CD4-positive, alpha-beta T cell treated with Interleukin-4 for 4 hours (primary cell): ENCODE measurements around the gene KLK11.
"Not testable (repeated sequence)": the region's sequence is repeated elsewhere in the genome, so short reads cannot be mapped to it uniquely, and the experiment has no call there.

ENCODE experiments used
- DNase-seq: peaks from one replicate; pipeline ENCODE4 v3.0.0-alpha.2; 2020

The KLK11 gene

DNA sequence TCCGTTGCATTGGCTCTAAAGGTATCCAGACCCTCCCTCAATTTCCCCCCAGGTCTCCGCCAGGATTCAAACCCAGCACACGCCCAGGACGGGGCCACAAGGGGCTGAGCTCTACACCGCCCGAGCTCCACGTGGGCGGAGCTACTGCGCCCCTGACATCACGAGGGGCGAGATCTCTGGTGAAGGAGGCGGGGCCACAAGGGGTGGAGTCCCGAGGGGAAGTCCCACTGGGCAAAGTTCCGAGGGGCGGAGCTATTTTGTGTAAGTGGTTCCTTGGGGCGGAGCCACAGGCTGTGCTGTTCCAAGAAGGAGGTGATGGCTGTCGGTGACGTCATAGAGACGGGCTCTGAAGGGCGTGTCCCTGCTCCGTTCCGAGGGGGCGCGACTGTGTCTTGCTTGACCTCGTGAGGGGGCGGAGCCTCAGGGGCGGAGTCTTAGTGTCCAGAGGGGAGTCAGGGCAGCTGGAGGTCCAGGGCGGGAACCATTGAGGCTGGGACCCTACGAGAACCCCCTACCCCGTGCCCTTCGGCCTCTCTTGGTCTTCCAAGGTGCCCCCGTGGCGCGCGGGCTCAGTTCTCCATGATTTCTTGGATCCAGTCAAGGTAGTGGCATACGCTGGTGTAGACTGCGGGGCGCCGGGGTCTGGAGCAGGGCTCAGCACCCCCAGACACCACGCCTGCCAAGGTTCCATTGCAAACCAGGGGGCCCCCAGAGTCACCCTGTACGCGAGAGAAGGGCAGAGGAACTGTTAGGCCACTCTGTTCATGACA, 23.7 kb downstream of the KLK11 start:
- DNase-seq, result no peak

DNA sequence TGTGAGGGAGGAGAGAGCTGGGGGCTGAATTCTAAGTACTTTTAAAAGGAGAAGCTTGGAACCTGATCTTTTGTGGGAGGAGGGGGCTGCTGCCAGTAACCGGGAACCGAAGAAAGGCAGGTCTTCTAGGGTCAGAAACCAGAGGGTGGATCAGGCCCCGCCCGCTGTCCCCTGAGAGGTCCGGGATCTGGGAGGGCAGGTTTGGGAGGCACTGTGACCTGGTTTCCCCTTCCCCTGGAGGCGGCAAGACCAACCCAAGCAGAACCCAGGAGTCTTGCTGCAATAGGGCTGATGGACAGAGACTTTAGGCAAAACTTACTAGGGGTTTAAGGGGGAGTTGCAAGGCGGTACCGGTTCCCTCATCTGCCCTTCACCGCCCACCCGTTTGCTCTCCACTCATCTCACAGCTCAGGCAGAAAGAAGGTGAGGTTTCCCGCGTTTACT, 24.3 kb downstream of the KLK11 start:
- DNase-seq, result no peak

DNA sequence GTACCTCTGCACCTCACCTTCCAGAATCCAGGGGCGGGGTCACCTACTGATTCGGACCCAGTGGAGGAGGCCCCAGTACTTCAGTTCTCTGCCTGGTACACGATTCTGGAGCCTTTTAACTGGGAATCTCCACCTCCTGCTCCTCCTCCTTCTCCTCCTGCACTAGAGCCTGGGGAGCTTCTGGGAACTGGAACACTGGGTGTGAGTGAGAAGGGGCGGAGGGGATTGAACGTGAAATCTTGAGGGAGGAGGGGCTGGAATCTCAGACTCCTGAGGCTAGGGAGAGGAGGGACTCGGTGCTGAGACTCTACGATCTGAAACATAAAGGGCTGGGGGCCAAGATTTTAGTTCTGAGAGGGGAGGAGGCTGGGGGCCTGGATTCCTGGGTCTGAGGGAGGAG, 24.9 kb downstream of the KLK11 start, which contains the start of gene KLK8:
Gene KLK8, minus strand, starts transcription at position 90 of the 400 bp plus-strand sequence. CDS start 437 bp downstream, outside the sequence.
- DNase-seq, result no peak

DNA sequence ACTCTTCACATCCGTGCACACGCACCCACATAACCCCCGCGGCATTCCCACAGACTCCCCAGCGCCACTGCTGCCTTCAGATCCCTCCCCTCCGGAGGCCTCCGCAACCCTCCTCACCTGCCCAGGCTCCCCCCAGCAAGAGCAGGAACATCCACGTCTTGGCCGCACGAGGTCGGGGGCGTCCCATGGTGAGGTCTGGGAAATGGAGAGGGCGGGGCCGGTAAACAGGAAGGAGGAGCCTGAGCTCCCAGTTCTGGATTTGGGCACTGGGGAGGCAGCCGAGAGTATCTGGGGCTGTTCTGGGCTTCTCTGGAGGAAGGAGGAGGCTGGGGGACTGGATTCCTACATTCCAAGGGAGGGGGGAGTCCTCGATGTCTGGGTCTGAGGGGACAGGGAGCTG, 25.4 kb downstream of the KLK11 start:
- no peak for DNase-seq

DNA sequence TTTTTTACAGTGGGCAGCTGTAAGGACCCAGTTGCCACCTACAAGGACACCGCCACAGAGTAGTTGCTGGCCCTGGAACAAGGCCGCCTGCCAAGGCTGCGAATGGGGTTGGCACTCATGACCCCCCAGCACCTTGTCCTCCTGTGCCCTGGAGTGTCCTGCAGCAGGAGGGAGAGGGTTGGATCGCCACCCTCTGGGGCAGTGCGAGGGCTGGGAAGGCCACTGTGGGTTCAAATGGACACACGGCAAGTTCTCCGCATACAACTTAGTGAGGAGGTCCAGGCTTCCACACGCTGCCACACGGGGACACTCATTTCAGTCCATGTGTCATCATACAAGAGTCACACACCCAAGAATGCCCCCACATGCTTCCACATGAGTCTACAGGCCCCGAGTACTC, 26.0 kb downstream of the KLK11 start:
- DNase-seq, result no peak

DNA sequence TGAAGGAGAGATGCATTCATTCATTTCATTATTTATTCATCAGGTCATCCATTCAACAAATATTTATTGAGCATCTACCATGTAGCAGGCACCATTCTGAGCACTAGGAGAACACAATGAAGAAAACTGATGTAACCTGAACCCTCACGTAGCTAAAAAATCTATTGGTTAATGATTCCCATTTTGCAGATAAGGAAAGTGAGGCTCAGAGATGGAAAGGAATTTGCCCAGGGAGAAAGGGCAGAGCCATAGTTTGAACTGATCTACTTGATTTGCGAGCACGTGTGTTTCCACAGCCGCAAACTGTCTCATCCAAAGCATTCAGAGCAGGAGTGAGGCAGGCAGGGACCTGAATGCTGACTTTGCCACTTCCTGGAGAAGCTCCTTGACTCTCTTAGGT, 27.7 kb downstream of the KLK11 start:
- DNase-seq, result no peak

DNA sequence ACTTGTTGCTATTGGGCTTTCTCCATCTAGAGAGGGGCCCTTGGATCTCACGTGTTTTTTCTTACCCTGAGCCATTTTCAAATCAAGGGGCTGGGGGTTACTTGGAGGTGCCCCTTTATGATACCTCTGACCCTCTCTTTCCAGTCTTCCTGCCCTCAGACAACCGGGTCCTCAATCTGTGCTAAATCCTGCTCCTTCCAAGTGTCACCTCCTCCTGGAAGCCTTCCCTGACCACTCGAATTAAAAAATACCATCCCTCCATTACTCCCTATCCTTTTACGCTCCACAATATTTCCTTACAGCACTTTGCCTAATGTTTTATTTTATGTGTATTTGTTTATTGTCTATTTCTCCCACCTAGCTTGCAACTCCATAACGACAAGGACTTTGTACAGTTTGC, 28.4 kb downstream of the KLK11 start:
- DNase-seq, result no peak

DNA sequence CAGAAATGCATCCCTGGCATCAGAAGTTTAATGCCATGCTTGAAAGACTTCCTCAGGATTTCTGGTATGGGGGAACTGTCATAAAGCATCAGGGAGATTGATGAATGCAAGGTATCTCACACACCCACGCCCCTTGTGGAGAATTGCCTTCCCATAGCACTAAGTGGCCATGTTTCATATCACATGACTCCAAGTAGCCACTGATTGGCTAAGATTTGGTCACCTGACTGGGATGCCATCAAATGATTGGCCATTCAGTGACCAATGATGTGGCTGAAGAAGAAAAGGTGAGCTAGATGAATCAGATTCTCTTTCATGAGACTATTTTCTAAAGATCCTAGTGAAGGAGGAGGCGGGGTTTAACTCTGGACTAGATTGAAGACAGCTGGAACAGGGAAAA, 32.3 kb downstream of the KLK11 start:
- no peak for DNase-seq

DNA sequence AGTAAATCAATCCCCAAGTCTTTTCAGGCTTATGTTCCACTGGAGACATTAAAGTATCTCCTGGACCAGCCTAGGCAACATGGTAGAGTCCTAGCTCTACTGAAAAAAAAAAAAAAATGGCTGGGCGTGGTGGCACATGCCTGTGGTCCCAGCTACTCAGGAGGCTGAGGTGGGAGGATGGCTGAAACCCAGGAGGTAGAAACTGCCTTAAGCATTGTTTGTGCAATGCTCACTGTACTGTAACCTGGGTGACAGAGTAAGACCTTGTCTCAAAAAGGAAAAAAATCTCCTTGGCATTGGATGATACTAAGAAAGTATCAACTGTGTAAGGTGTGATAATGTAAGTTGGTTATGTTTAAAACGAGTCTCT, 33.8 kb downstream of the KLK11 start:
- no peak for DNase-seq

DNA sequence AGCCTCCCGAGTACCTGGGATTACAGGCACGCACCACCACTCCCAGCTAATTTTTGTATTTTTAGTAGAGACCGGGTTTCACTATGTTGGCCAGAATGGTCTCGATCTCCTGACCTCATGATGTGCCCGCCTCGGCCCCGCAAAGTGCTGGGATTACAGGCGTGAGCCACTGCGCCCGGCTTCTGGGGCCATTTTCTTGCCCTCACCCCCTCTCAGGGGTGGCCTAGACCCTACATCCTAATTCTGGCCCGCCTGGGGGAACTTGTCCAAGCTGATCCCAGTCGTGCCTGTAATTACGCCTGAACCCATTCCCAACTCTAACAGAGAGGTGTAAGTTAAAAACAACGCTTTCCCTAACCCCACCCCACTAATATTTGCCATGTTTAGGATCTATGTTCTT, 42.0 kb downstream of the KLK11 start:
- not testable (repeated sequence) for DNase-seq

DNA sequence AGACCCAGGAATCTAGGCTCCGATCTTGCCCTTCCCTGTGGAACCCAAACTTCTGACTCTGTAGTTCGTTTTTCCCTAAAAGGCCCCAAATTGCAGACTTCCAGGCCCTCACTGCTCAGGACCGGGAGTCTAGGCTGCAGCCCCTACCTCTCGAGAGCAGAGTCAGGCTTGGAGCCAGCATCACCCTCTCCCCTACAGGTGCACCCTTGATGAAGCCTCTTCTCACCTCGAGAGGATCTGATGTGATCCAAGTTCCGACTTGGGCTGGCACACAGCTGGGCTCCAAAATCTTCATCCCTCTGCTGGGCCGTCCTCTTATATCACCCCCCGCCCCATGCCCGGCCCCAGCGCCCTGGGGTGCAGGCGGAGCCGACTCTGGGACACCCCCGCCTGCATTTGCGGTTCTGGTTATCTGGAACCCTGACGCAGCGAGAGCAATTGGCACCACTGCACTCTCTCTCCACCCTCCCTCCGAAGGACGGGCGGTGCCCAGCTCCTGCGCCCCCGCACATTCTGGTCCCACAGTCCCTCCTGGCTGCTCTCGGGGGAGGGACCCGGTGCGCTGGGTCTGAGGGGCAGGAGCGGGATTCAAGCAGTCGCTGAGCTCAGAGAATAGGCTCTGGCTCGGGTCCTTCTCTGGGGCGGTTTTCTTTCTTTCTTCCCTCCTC, 42.7 kb downstream of the KLK11 start, which contains the start of gene KLK7:
Gene KLK7, minus strand, starts transcription at position 293 of the 668 bp plus-strand sequence. CDS start 1,518 bp downstream, outside the sequence.
- DNase-seq, result no peak

DNA sequence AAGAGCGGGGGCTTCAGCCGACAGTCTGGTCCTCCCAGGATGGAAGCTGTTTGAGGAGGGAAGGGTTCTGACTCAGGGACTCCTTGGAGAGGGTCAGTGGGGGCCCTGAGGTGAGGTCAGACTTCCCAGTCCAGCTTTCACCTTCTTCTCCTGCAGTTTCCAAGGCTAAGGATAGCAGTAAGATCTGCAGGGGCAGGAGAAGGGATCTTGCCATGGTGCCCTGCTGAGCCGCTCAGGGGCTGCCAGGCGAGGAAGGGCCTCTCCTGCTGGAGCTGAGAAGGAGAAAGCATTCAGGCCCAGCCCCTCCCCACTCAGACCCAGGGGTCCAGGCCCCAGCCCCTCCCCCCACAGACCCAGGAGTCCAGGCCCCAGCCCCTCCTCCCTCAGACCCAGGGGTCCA, 44.2 kb downstream of the KLK11 start:
- no peak for DNase-seq

DNA sequence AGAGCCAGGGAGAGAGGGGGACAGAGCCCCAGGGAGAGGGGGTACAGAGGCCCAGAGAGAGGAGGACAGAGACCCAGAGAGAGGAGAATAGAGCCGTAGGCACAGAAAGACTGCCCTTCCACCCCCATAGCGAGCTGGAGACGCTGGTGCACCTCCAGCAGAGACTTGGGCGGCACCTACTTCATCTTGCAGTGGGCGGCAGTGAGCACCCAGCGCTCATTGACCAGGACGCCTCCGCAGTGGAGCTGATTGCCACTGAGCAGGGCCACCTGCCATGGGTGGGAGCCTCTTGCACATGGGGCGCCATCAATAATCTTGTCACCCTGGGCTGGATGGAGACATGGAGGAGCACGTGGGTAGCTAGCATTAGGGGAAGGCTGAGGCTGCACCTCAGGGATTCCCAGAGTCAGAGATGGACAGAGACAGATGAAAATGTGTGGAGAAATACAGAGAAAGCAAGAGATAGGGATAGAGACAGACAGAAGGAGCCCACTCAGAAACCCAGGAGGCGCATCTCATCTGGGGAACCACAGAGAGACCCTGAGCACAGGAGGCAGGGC, 44.7 kb downstream of the KLK11 start:
- DNase-seq, result no peak

DNA sequence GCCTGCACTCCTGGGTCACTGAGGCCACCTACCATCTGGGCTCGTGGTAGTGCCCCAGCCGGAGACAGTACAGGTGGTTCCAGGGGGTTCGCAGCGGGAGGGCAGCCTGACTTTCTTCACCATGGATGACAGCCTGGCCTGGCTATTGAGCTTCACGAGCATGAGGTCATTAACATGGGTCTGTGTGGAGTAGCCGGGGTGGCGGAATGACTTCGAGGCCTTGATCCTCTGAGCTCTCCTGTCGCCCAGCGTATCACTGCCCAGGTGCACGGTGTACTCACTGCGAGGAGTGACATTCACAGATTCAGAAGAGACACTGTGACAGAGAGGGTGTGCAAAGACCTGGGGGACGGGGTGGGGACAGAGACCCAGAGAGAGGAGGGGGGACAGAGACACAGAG, 46.2 kb downstream of the KLK11 start:
- no peak for DNase-seq

DNA sequence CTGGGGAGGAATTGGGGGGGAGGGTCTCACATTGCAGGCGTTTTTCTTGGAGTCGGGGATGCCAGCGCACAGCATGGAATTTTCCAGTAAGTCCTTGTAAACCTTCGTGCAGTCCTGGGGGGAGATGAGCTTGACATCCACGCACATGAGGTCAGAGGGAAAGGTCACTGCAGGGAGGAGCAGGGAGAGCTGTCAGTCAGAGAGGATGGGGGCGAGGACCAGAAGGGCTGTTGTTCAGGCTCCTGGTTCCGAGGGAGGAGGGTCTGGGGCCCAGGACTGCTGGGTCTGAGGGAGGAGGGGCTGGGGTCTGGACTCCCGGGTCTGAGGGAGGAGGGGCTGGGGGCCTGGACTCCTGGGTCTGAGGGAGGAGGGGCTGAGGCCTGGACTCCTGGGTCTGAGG, 46.7 kb downstream of the KLK11 start:
- no peak for DNase-seq

DNA sequence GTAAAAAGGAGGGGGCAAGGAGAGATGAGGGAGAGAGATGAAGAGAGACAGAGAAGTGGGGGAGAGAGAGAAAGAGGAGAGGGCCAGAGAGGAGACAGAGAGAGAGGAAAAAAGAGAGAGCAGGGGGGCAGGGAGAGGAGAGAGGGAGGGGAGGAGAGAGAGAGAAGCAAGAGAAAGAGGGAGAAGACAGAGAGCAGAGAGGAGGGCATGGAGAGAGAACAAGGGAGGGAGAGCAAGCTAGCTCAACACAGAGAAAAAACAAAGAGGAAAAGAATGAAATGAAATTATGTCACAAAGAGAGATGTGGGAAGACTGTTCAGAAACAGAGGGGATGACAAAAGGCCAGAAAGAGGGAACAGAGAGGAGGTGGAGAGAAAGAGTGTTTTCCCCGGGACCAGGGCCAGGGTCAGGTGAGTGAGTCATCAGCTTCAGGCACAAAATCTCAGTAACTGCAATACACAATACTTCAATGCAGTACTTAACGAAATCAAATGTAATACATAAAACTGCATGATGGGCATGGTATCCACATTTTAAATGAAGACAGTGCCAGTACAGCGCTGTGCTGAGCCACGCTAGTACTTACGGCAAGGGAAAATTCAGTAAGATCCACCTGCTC, 47.5 kb downstream of the KLK11 start:
- no peak for DNase-seq

DNA sequence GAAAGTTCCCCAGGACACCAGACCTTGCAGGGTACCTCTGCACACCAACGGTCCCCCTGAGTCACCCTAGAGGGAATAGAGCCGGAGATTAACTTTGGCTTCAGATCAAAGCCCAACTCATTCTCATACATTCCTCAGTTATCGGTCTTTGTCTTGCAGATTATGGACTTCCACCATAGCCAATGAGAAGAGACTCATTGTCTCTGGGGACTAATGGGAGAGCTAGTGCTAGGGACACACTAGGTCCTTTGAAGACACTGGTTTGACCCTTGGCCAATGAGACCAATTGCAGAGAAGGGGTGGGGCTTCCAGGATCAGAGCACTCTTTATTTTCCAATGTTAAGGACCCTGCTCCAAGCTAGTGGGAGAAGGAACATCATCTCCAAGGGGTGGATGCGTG, 48.8 kb downstream of the KLK11 start:
- no peak for DNase-seq

DNA sequence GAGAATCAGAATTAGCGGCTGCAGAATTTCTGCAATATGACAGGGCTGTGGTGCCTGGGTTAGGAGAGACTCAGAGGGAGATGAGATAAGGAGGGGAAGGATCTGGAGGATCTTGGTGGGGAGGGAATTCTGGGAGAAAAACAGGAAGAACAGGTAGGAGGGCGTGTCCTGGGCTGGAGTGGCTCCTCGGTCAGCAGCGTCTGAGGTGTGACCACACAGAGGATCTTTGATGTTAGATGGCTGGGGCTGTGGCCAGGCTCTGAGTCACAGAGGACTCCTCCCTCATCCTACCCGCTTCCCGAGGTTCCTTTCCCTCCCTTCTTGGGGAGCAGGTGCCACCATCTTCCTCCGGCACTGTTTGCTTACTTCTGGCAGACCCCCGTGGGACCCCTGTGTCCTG, 50.6 kb downstream of the KLK11 start:
- no peak for DNase-seq

DNA sequence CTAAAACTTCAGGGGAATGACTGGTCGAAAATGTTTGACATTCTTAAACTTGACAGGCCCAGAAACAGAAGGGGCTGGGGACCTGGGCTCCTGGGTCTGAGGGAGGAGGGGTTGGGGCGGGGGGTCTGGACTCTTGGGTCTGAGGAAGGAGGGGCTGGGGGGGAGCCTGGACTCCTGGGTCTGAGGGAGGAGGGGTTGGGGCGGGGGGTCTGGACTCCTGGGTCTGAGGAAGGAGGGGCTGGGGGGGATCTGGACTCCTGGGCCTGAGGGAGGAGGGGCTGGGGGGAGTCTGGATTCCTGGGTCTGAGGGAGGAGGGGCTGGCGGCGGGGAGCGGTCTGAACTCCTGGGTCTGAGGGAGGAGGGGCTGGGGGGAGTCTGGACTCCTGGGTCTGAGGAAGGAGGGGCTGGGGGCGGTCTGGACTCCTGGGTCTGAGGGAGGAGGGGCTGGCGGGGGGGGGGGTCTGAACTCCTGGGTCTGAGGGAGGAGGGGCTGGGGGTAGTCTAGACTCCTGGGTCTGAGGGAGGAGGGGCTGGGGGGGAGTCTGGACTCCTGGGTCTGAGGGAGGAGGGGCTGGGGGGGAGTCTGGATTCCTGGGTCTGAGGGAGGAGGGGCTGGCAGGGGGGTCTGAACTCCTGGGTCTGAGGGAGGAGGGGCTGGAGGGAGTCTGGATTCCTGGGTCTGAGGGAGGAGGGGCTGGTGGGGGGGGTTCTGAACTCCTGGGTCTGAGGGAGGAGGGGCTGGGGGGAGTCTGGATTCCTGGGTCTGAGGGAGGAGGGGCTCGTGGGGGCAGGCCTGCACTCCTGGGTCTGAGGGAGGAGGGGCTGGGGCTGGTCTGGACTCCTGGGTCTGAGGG, 51.5 kb downstream of the KLK11 start:
- no peak for DNase-seq

DNA sequence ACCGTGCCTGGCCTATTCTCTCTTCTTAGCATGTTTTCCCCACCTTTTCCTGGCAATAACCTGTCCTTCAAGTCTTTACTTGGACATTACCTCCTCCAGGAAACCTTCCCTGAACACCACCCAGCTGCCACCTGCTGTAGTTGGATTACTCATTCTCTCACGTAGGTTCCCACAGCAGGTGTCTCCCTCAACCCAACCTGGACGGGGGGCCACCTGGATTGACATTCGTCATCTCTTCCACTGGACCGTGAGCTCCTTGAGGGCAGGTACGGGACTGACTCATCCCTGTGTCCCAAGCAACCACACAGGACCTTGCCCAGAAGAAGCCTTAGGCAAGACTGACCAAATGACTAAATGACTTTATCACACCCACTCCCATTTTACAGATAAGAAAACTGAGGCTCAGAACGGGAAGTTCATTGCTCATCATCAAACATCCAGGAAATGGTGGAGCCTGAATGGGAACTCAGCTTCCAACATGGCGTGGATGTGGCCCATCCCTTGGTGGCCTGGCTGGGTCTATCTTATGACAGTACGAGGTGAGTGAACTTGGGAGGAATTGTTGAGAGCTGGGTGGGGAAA, 53.5 kb downstream of the KLK11 start:
- no peak for DNase-seq
